Inferior parietal cortex (tissue), 1 donor: ENCODE data around the gene BUD13.
A peak's percentile ranks its signal among the peaks of the same experiment; 100 is the strongest.
"Not testable (repeated sequence)": the region's sequence is repeated elsewhere in the genome, so short reads cannot be mapped to it uniquely, and the experiment has no call there.

Experiments used
- DNase-seq: peaks from one replicate; pipeline ENCODE4 v3.0.0-alpha.2; 2016; ENCODE audit errors: extremely low spot score

BUD13 gene

GRCh38 chr11:116772443-116773202 is at the start of gene BUD13:
Gene BUD13 (minus strand): TSS chr11:116772987. CDS start chr11:116772964, 23 bp downstream.
- DNase-seq: peak; percentile 90

GRCh38 chr11:116822575-116822974 is 49.8 kb upstream of the BUD13 start:
- no peak for DNase-seq

- DNase-seq: no peak
These were observed 48.5 kb upstream of the BUD13 start for GRCh38 chr11:116821050-116821918.

GRCh38 chr11:116819049-116819448 is 46.3 kb upstream of the BUD13 start:
- no peak for DNase-seq

- DNase-seq: no peak
These were observed 41.7 kb upstream of the BUD13 start for GRCh38 chr11:116814502-116814901.

- DNase-seq: no peak
These were observed 41.1 kb upstream of the BUD13 start for GRCh38 chr11:116813781-116814471.

GRCh38 chr11:116813170-116813569 is 40.4 kb upstream of the BUD13 start:
- no peak for DNase-seq

- no peak for DNase-seq
These were observed 39.3 kb upstream of the BUD13 start for GRCh38 chr11:116812109-116812508.

- no peak for DNase-seq
These were observed 38.4 kb upstream of the BUD13 start for GRCh38 chr11:116811194-116811593.

GRCh38 chr11:116808262-116809175 is 35.7 kb upstream of the BUD13 start:
- no peak for DNase-seq

GRCh38 chr11:116807601-116808261 is 34.9 kb upstream of the BUD13 start:
- DNase-seq: no peak

GRCh38 chr11:116804001-116804400 is 31.2 kb upstream of the BUD13 start:
- DNase-seq: no peak

GRCh38 chr11:116801662-116802061 is 28.9 kb upstream of the BUD13 start:
- DNase-seq: not testable (repeated sequence)

GRCh38 chr11:116800610-116801009 is 27.8 kb upstream of the BUD13 start:
- DNase-seq: no peak

- DNase-seq: no peak
These were observed 25.6 kb upstream of the BUD13 start for GRCh38 chr11:116798368-116798767.

GRCh38 chr11:116797816-116798215 is 25.0 kb upstream of the BUD13 start:
- no peak for DNase-seq

GRCh38 chr11:116796548-116796947 is 23.8 kb upstream of the BUD13 start:
- no peak for DNase-seq

GRCh38 chr11:116794851-116795250 is 22.1 kb upstream of the BUD13 start:
- DNase-seq: no peak

GRCh38 chr11:116793772-116794097 is 20.9 kb upstream of the BUD13 start:
- DNase-seq: no peak

- no peak for DNase-seq
These were observed 20.3 kb upstream of the BUD13 start for GRCh38 chr11:116792869-116793771.
